Superior temporal gyrus (tissue), 1 donor: ENCODE data around the gene METTL13.
"Not testable (repeated sequence)": the region's sequence is repeated elsewhere in the genome, so short reads cannot be mapped to it uniquely, and the experiment has no call there.

Source experiments
- DNase-seq: peaks from one replicate; pipeline ENCODE4 v3.0.0-alpha.2; 2016; ENCODE audit errors: extremely low spot score

The METTL13 gene

DNA sequence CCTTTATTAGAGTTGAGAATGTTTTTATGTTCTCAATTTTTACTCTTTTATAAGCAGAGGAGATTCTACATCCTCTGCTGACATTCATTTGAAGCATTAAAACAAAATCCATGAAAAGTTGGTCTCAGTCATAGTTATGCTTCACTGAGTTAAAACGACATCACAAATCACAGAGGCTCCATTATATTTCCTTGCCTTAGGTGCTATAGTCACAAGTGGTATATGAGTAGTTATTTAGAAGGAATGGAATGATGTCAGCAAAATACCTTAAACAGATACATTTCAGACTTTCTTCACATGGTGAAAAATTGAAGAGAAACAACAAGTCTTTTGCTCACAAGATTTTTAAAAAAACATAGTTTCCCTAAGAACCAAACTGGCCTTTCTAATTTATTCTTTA is 11.7 kb upstream of the METTL13 start:
- DNase-seq, result no peak

- no peak for DNase-seq
Observed at GRCh38 chr1:171772312-171772711, 9.1 kb upstream of the METTL13 start.

DNA sequence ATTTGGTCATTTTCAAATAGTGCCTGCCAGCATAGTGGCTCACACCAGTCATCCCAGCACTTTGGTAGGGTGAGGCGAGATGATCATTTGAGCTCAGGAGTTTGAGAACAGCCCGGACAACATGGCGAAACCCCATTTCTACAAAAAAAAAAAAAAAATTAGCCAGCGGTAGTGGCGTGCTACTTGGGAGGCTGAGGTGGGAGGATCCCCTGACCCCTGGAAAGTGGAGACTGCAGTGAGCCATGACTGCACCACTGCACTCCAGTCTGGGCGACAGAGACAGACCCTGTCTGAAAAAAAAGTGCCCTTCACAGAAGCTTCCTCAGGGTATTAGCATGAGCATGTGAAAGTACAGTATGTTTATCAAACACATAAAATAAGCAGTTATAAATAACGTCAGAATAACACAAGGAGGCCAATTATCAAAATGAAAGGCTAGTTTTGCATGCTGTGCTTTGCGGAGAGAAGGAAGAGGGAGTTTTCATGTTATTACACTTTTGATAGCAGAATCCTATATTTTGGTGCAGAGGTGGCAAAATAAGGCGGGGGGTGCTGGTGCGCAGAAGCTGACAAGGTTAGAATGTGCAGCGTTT is 781 bp upstream of the METTL13 start:
- no peak for DNase-seq

- DNase-seq, result no peak
Observed at GRCh38 chr1:171783816-171784530, 2.5 kb downstream of the METTL13 start.

GRCh38 chr1:171784784-171785183 is 3.3 kb downstream of the METTL13 start:
- no peak for DNase-seq

DNA sequence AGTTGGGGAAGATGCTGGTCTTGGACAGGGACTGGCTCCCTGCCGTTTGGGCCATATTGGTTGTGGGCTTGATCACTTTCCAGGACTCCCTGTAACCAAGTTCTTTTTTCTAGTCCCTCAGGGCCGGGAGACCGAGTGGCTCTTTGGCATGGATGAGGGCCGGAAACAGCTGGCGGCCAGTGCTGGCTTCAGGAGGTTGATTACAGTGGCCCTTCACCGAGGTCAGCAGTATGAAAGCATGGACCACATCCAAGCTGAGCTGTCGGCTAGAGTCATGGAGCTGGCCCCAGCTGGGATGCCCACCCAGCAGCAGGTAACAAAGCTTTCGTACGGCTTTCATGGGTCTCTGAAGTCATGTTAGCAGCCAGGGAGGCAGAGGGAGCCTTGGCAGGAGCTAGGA is 4.3 kb downstream of the METTL13 start:
- no peak for DNase-seq

GRCh38 chr1:171786534-171786933 is 5.1 kb downstream of the METTL13 start:
- no peak for DNase-seq

GRCh38 chr1:171787686-171788480 is 6.4 kb downstream of the METTL13 start:
- DNase-seq, result no peak

DNA sequence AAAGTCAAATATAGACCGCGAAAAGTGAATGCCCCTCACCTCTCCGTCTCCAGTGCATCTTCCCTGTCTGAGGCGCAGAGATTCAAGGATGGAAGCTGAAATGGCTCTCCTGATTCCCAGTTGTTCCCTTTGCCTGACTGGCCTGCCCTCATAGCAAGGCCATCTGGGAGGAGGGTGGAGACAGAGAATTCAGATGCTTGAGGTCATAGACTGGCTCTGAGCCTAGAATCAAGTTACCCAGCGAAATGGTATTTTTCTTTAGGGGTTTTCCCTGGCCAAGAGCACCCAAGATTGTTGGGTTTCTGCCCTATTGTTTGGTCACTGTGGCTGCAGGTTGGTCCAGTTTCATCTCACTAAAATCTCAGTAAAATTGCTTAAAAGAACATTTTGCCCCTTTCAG is 7.2 kb downstream of the METTL13 start:
- DNase-seq, result no peak

GRCh38 chr1:171790318-171790717 is 8.9 kb downstream of the METTL13 start:
- DNase-seq, result no peak

DNA sequence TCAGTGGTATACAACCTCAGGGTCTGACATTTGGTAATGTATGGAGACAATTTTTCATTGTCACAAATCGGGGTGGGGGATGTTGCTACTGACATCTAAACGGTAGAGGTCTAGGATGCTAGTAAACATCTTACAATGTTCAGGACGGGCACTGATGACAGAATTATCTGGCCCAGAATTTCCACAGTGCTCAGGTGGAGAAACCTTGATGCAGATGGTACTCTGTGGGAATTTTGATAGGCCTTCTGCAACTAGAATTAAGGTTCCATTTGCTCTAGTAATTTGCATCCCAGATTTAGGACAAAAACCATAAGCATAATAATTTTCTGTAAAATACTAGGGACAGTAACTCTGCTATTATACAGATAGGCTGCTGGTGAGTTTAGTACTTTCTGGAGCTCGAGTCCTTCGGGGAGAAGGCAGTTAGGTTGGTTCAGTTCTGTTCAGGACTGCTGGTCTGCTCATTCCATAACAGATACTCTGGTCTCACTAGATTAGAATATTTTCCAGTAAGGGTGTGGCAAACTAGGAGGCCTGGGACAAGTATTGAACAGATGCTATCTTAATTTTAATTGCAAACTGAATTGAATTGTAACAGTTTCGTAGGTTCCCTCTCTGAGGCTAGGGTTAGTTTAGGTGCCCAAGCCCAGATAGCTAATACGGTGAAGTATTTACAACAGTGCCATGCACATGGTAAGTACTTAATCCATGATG is 11.4 kb downstream of the METTL13 start:
- no peak for DNase-seq

DNA sequence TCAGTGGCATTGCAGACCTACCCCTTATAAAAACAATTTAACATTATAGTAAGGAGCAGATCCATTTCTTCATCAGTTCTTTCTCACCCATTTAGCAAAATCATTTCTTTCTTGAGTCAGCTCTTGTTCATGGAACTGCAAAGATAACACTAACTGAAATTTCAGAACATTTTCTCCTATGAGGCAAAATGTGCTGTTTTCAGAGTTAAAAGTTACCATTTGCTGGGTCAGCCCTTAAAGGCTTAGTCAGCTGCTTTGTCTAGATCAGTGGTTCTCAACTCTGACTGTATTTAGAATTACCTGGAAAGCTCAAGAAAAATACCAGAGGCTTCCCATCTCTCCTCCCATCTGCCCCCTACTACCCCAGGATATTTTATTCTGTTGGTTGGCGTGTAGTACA is 12.2 kb downstream of the METTL13 start:
- no peak for DNase-seq

GRCh38 chr1:171794085-171794484 is 12.6 kb downstream of the METTL13 start:
- no peak for DNase-seq

- no peak for DNase-seq
Observed at GRCh38 chr1:171796592-171796991, 15.1 kb downstream of the METTL13 start.

GRCh38 chr1:171798311-171798710 is 16.9 kb downstream of the METTL13 start:
- DNase-seq, result no peak

DNA sequence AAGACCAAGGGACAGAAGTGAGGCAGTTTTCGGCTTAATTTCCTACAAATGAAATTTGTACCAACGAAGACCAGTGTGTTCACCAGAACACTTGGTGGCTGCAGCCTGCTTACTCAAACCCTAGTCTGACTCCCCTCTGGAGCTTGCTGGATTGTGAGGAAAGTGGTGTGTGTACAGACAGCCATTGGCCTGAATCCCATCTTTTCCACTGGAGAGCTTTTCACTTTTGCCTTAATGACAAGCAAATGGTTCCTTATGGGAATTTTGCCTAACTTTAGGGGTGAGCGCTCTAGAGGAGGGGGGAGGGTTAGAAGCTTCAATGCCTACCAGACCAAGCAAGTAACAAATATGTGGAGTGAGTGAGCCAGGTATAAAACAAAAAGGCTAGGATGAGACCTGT is 17.3 kb downstream of the METTL13 start:
- no peak for DNase-seq

- no peak for DNase-seq
Observed at GRCh38 chr1:171799166-171799565, 17.7 kb downstream of the METTL13 start.

- DNase-seq, result not testable (repeated sequence)
Observed at GRCh38 chr1:171799698-171800097, 18.2 kb downstream of the METTL13 start.

DNA sequence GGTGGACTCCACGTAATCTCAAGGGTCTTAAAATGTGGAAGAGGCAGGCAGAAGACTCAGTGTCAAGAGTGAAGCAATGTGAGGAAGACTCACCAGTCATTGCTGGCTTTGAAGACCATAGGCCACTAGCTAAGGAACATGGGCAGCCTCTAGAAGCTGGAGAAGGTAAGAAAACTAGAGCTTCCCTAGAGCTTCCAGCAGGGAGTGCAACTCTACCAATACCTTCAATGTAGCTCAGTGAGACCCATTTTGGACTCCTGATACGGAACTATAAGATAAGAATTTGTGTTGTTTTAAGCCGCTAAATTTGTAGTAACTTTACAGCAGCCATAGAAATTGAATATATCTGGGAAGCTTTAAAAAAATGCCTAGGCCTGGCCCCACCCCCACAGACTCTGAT is 18.9 kb downstream of the METTL13 start:
- no peak for DNase-seq

- DNase-seq, result no peak
Observed at GRCh38 chr1:171800851-171801250, 19.4 kb downstream of the METTL13 start.

GRCh38 chr1:171801487-171801891 is 20.0 kb downstream of the METTL13 start:
- peak; percentile 91 for DNase-seq

GRCh38 chr1:171802207-171802606 is 20.7 kb downstream of the METTL13 start:
- peak; percentile 69 for DNase-seq
